ENCODE data around the gene MYL3. TPM values are rescaled to one million over a fixed set of nuclear protein-coding genes. Genes with fewer than 3 reads are reported as not detected.

Gene MYL3
- total and polyA plus RNA-seq, 2 experiments from 2014 or later = not detected

- TF ChIP-seq CTCF (conservative IDR thresholded peaks at IDR 0.05; ENCODE audit: low read depth in 2 of 2) (no peak), CREB1 (CRISPR knock-in tag; IDR thresholded peaks at IDR 0.05; ENCODE audit: low read depth) (no peak), ETS1 (IDR thresholded peaks at IDR 0.05) (no peak), EZH2 (IDR thresholded peaks at IDR 0.05; ENCODE audit: low read depth, unreplicated experiment) (no peak), POLR2AphosphoS5 (IDR thresholded peaks at IDR 0.05; ENCODE audit: low read depth) (no peak), REST (IDR thresholded peaks at IDR 0.05; ENCODE audit: unreplicated experiment) (no peak)
Measured at GRCh38 chr3:46900356-46900755, 37.1 kb upstream of the MYL3 start (continued).

GRCh38 chr3:46900007-46900292 is 36.7 kb upstream of the MYL3 start:
- 0 out of 2 replicates have a peak, but pooled peaks cover 3% of the 10 kb centered on the region for H4K20me1 ChIP-seq (replicated peaks; ENCODE audit: insufficient read depth)
- no peak overlapping the region for H3K4me3 Mint-ChIP-seq
- no peaks in the 10 kb centered on the region for H3K36me3 ChIP-seq (ENCODE audit: insufficient read depth)
- peaks cover 21% of the 10 kb centered on the region for H3K27me3 ChIP-seq (ENCODE audit: insufficient read depth)
- DNase-seq (ENCODE audit: low spot score) = no peak
- ATAC-seq = no peak
- no peaks in the 10 kb centered on the region for H3K9me3 Mint-ChIP-seq
- H3K27ac Mint-ChIP-seq = no peak overlapping the region
- H2AFZ ChIP-seq = no peak overlapping the region
- no peak overlapping the region for H3K27ac ChIP-seq (ENCODE audit: low read depth)
- H3K79me2 ChIP-seq (replicated peaks; ENCODE audit: insufficient read depth) = no peaks in the 10 kb centered on the region
- H3F3A ChIP-seq (replicated peaks; ENCODE audit: low read depth) = no peaks in the 10 kb centered on the region
- H3K4me2 ChIP-seq = no peak overlapping the region
- peaks cover 28% of the 10 kb centered on the region for H3K27me3 Mint-ChIP-seq (ENCODE audit: insufficient read depth, low read depth, poor library complexity)
- H3K36me3 Mint-ChIP-seq (ENCODE audit: low read depth) = no peaks in the 10 kb centered on the region
- no peaks in the 10 kb centered on the region for H3K4me1 ChIP-seq (ENCODE audit: insufficient read depth)
- no peak overlapping the region for H3K4me3 ChIP-seq
- H3K4me1 Mint-ChIP-seq = peaks cover 8% of the 10 kb centered on the region; the same call in 2 of the 3 replicates
- no peaks in the 10 kb centered on the region for H3K9me2 ChIP-seq (ENCODE audit: insufficient read depth)
- TF ChIP-seq ZNF462 (CRISPR knock-in tag; IDR thresholded peaks at IDR 0.05) (no peak), EZH2 (IDR thresholded peaks at IDR 0.05; ENCODE audit: low read depth, unreplicated experiment) (no peak), POLR2AphosphoS5 (IDR thresholded peaks at IDR 0.05; ENCODE audit: low read depth) (no peak), EZH2phosphoT487 (IDR thresholded peaks at IDR 0.05; ENCODE audit: unreplicated experiment) (no peak), ETS1 (IDR thresholded peaks at IDR 0.05) (no peak), ZNF114 (CRISPR knock-in tag; IDR thresholded peaks at IDR 0.05) (no peak)
